ENCODE data around the gene NSUN4. TPM values are rescaled to one million over a fixed set of nuclear protein-coding genes. Genes with fewer than 3 reads are reported as not detected.
A peak's percentile ranks its signal among the peaks of the same experiment; 100 is the strongest.

NSUN4 gene
- total and polyA plus RNA-seq, 2 donors (not counting 1 experiment from before 2014, with no cell fraction given), result 21.3 to 33.7 TPM

DNA sequence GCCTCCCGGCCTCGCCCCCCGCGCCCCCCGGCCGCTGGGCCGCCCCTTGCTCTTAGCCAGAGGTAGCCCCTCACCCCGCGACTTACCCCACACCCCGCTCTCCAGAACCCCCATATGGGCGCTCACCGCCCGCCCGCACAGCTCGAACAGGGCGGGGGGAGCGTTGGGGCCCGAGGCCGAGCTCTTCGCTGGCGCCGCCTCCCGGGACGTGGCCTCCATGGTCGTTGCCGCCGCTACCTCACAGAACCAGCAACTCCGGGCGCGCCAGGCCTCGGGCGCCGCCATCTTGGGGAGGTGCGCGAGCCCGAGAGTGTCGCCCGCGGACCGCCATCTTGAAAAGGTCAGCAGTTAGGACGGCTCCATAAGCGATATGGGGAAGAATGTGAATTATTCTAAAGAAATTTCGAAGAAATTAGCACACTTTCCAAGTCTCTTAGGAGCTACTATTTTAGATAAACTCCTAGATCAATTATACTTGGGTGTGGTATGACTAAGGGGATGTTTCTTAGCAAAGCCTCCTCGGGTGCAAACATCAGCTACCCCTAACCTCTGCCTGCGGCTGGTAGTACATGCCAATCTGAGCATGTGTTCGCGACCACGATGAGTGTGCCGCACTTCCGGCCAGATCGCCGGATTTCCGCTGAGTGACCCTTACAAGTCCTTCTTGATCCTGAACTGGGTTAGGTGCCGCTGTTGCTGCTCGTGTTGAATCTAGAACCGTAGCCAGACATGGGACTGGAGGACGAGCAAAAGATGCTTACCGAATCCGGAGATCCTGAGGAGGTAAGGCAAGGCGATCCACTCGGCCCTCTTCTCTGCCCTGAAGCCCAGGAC is 37.4 kb upstream of the NSUN4 start, which contains the start of the genes LRRC41 and UQCRH:
TSS of gene LRRC41 (minus strand) at position 579 of the 834 bp plus-strand sequence. CDS start at position 285, 294 bp downstream.
TSS of gene UQCRH (plus strand) at position 661 of the 834 bp plus-strand sequence. CDS start at position 730, 69 bp downstream.
- peaks cover 24 to 43% of the 10 kb centered on the region in 2 donors for H3K4me1 ChIP-seq (ENCODE audit: control insufficient read depth in 2 of 2, insufficient read depth in 2 of 2, low read length in 2 of 2)
- no peak for TF ChIP-seq EZH2 (IDR thresholded peaks at IDR 0.05; ENCODE audit: borderline replicate concordance, insufficient read depth, low read depth, low read length, poor library complexity, severe bottlenecking)
- TF ChIP-seq, protein P1, sequence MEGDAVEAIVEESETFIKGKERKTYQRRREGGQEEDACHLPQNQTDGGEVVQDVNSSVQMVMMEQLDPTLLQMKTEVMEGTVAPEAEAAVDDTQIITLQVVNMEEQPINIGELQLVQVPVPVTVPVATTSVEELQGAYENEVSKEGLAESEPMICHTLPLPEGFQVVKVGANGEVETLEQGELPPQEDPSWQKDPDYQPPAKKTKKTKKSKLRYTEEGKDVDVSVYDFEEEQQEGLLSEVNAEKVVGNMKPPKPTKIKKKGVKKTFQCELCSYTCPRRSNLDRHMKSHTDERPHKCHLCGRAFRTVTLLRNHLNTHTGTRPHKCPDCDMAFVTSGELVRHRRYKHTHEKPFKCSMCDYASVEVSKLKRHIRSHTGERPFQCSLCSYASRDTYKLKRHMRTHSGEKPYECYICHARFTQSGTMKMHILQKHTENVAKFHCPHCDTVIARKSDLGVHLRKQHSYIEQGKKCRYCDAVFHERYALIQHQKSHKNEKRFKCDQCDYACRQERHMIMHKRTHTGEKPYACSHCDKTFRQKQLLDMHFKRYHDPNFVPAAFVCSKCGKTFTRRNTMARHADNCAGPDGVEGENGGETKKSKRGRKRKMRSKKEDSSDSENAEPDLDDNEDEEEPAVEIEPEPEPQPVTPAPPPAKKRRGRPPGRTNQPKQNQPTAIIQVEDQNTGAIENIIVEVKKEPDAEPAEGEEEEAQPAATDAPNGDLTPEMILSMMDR (IDR thresholded peaks at IDR 0.05), result no peak
- H3K79me2 ChIP-seq (ENCODE audit: control insufficient read depth, insufficient read depth, low read length), result peaks cover 94% of the 10 kb centered on the region
- no peaks in the 10 kb centered on the region for H3K27me3 ChIP-seq (replicated peaks in 1 of 4; ENCODE audit: control extremely low read depth in 1 of 4, control insufficient read depth in 3 of 4, insufficient read depth in 4 of 4, low read length in 3 of 4)
- peak within 1 kb of the TSS; percentile 67 to 98 (median 82) for H3K4me3 ChIP-seq (ENCODE audit: control extremely low read depth in 1 of 5, extremely low read depth in 1 of 5, insufficient read depth in 1 of 5, low read depth in 2 of 5, low read length in 4 of 5)
- peaks cover 51% of the 10 kb centered on the region for H4K20me1 ChIP-seq (ENCODE audit: control insufficient read depth, insufficient read depth, low read length, poor library complexity, severe bottlenecking)
- peak within 1 kb of the TSS; percentile 95 for H3K9ac ChIP-seq (ENCODE audit: low read length)
- ATAC-seq (ENCODE audit: low read depth) (peak; percentile 85), DNase-seq (peak; percentile 97)
- Mint-ChIP-seq H3K27me3 (no peaks in the 10 kb centered on the region), H3K4me1 (peaks cover 52% of the 10 kb centered on the region), H3K27ac (peak within 1 kb of the TSS; percentile 99), H3K4me3 (peak within 1 kb of the TSS; percentile 100), H3K9me3 (ENCODE audit: insufficient read depth) (no peaks in the 10 kb centered on the region)
- no peaks in the 10 kb centered on the region for H3K9me3 ChIP-seq (ENCODE audit: control extremely low read depth in 1 of 3, control insufficient read depth in 2 of 3, insufficient read depth in 1 of 3, low read length in 2 of 3)
- H3K4me2 ChIP-seq (replicated peaks; ENCODE audit: low read depth, low read length, poor library complexity, severe bottlenecking), result peak within 1 kb of the TSS; percentile 97
- H3K36me3 ChIP-seq (replicated peaks in 1 of 2; ENCODE audit: control extremely low read depth in 1 of 2, control insufficient read depth in 1 of 2, extremely low read depth in 1 of 2, insufficient read depth in 2 of 2, low read length in 1 of 2), result peaks cover 0 to 3% of the 10 kb centered on the region in 2 experiments
- CTCF ChIA-PET, result interaction anchor here (0.8 to 3.9 kb wide), 8 partner anchors 25 to 1030 kb away, joined by 3 to 36 read pairs (median 6); partner anchors contain the start of genes CMPK1 and NSUN4
- POLR2A ChIA-PET, result interaction anchor here (1.0 to 2.1 kb wide), 7 partner anchors 30 to 719 kb away, joined by 3 to 17 read pairs (median 8); partner anchors contain the start of genes EFCAB14, GPBP1L1, NASP and NSUN4
- peak within 1 kb of the TSS; percentile 92 for H2AFZ ChIP-seq (ENCODE audit: insufficient read depth, low read depth, low read length, poor library complexity, severe bottlenecking)
- WGBS (ENCODE audit: insufficient coverage), result 1% methylated on average over 54 of the region's 61 CpGs
- intact Hi-C loops (cut with micrococcal nuclease), result loop anchor here (1.0 to 5.0 kb wide), 9 partner anchors 30 to 552 kb away; partner anchors contain the start of genes EFCAB14, IPP, MKNK1 and NSUN4
- peak within 1 kb of the TSS; percentile 77 to 92 for H3K27ac ChIP-seq (ENCODE audit: low read length in 2 of 2)

Measured in B cell (primary cell).